HG03196 (cell line): Measurements from ENCODE around the gene UGT1A4.

Experiments
- ATAC-seq: cut with Tn5 transposase; IDR thresholded peaks from one replicate; pipeline ENCODE4 v1.9.1; 2021; ENCODE audit not compliant: unreplicated experiment

UGT1A4 gene

GRCh38 chr2:233718552-233718951, at the start of gene UGT1A4:
TSS of gene UGT1A4 (plus strand) at chr2:233718736. CDS start at chr2:233718821, 85 bp downstream.
- no peak for ATAC-seq

- no peak for ATAC-seq
Measured at GRCh38 chr2:233671290-233672161, 47.0 kb upstream of the UGT1A4 start, which contains the start of gene UGT1A9. TSS of gene UGT1A9 (plus strand) at chr2:233671898. CDS start at chr2:233671935, 37 bp downstream.

GRCh38 chr2:233672886-233673285, 45.6 kb upstream of the UGT1A4 start:
- no peak for ATAC-seq

- no peak for ATAC-seq
Measured at GRCh38 chr2:233673896-233674295, 44.6 kb upstream of the UGT1A4 start.

GRCh38 chr2:233674314-233674713, 44.2 kb upstream of the UGT1A4 start:
- ATAC-seq, result no peak

- no peak for ATAC-seq
Measured at GRCh38 chr2:233674995-233675394, 43.5 kb upstream of the UGT1A4 start.

GRCh38 chr2:233676046-233676445, 42.5 kb upstream of the UGT1A4 start:
- no peak for ATAC-seq

GRCh38 chr2:233679196-233679595, 39.3 kb upstream of the UGT1A4 start:
- no peak for ATAC-seq

- no peak for ATAC-seq
Measured at GRCh38 chr2:233680361-233681045, 38.0 kb upstream of the UGT1A4 start.

GRCh38 chr2:233681521-233682099, 36.9 kb upstream of the UGT1A4 start, which contains the start of gene UGT1A7:
TSS of gene UGT1A7 (plus strand) at chr2:233681901. CDS start at chr2:233681938, 37 bp downstream.
- no peak for ATAC-seq

- ATAC-seq, result no peak
Measured at GRCh38 chr2:233684640-233685039, 33.9 kb upstream of the UGT1A4 start.

- no peak for ATAC-seq
Measured at GRCh38 chr2:233686928-233687327, 31.6 kb upstream of the UGT1A4 start.

- ATAC-seq, result no peak
Measured at GRCh38 chr2:233688341-233688740, 30.2 kb upstream of the UGT1A4 start.

GRCh38 chr2:233689031-233689430, 29.5 kb upstream of the UGT1A4 start:
- no peak for ATAC-seq

- ATAC-seq, result no peak
Measured at GRCh38 chr2:233689501-233689900, 29.0 kb upstream of the UGT1A4 start.

- no peak for ATAC-seq
Measured at GRCh38 chr2:233690444-233690843, 28.1 kb upstream of the UGT1A4 start.

GRCh38 chr2:233691443-233692433, 26.8 kb upstream of the UGT1A4 start:
- no peak for ATAC-seq

GRCh38 chr2:233692648-233693047, 25.9 kb upstream of the UGT1A4 start, which contains the start of gene UGT1A6:
TSS of gene UGT1A6 (plus strand) at chr2:233692890. CDS start at chr2:233693005, 115 bp downstream.
- no peak for ATAC-seq

- ATAC-seq, result no peak
Measured at GRCh38 chr2:233693963-233694362, 24.6 kb upstream of the UGT1A4 start.

- ATAC-seq, result no peak
Measured at GRCh38 chr2:233698740-233699139, 19.8 kb upstream of the UGT1A4 start.
